GM12873 (cell line): ENCODE measurements around the gene CXCR5.

ENCODE experiments used
- TF ChIP-seq, protein P1 (sequence below): IDR thresholded peaks from 2 replicates; pipeline ENCODE4 v1.5.1; 2012; ENCODE audit warnings: low read depth, mild to moderate bottlenecking, moderate library complexity, low read length, control low read depth; ENCODE audit not compliant: insufficient read depth; ENCODE audit errors: missing control alignments

CXCR5 gene

GRCh38 chr11:118845369-118845768 is 38.3 kb upstream of the CXCR5 start:
- TF ChIP-seq, protein P1, sequence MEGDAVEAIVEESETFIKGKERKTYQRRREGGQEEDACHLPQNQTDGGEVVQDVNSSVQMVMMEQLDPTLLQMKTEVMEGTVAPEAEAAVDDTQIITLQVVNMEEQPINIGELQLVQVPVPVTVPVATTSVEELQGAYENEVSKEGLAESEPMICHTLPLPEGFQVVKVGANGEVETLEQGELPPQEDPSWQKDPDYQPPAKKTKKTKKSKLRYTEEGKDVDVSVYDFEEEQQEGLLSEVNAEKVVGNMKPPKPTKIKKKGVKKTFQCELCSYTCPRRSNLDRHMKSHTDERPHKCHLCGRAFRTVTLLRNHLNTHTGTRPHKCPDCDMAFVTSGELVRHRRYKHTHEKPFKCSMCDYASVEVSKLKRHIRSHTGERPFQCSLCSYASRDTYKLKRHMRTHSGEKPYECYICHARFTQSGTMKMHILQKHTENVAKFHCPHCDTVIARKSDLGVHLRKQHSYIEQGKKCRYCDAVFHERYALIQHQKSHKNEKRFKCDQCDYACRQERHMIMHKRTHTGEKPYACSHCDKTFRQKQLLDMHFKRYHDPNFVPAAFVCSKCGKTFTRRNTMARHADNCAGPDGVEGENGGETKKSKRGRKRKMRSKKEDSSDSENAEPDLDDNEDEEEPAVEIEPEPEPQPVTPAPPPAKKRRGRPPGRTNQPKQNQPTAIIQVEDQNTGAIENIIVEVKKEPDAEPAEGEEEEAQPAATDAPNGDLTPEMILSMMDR: no peak

GRCh38 chr11:118846181-118846935 is 37.3 kb upstream of the CXCR5 start:
- TF ChIP-seq, protein P1: no peak

GRCh38 chr11:118849825-118850224 is 33.9 kb upstream of the CXCR5 start:
- TF ChIP-seq, protein P1: no peak

GRCh38 chr11:118851970-118852369 is 31.7 kb upstream of the CXCR5 start:
- TF ChIP-seq, protein P1: no peak

DNA sequence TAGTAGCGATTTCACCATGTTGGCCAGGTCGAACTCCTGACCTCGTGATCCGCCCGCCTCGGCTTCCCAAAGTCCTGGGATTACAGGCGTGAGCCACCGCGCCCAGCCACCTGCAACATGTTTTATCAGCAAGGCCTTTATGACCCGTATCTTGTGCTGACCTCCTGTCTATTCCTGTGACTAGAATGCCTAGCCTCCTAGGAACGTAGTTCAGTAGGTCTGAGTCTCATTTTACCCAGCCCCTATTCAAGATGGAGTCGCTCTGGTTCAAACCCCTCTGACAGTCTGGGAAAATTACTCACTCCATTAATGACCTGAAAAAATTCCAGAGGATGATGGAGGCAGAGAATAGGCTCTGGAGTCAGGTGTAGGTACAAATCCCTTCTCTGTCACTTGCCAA is 30.0 kb upstream of the CXCR5 start:
- TF ChIP-seq, protein P1: no peak

DNA sequence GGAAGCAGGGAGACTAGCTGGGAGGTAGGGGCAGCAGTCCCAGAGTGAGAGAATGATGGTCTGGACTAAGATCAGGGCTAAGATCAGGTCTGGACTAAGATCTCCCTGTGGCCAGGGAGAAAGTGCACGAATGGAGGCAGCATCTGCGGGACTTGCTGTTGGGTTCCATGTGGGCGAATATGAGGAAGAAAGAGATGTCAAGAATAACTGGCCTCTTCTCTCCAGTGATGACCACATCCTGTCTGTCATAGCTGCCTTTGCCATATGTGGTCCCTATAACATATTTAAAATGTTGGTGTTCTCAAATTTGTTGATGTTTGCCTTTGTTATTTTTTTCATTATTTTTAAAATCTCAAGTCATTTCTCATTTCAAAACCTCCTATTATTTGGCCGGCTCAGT is 27.4 kb upstream of the CXCR5 start:
- TF ChIP-seq, protein P1: no peak

GRCh38 chr11:118857385-118857784 is 26.3 kb upstream of the CXCR5 start:
- TF ChIP-seq, protein P1: no peak

DNA sequence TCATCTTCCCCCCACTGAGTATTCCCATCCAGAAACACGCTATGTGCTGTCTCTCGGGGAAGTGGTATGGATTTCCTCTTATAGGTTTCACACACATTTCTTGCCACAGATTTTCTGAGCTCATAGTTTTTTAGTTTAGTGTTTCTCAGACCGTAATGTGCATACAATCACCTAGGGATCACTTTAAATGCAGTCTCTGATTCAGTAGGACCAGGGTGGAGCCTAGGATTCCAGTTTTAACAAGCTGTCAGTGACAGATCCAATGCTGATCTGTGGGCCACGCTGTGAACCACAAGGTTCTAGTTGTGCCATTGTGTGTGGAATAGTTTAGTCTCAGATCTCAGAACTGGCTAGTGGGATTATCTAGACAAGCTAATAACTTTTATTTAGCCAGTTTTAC is 23.7 kb upstream of the CXCR5 start:
- TF ChIP-seq, protein P1: no peak
